ENCODE results near the gene DDX11. TPM values are rescaled to one million over a fixed set of nuclear protein-coding genes. Genes with fewer than 3 reads are reported as not detected.
"Not testable (repeated sequence)": the region's sequence is repeated elsewhere in the genome, so short reads cannot be mapped to it uniquely, and the experiment has no call there.

Gene DDX11
- total RNA-seq, 1 donor from 2014 or later, result 38.2 TPM

DNA sequence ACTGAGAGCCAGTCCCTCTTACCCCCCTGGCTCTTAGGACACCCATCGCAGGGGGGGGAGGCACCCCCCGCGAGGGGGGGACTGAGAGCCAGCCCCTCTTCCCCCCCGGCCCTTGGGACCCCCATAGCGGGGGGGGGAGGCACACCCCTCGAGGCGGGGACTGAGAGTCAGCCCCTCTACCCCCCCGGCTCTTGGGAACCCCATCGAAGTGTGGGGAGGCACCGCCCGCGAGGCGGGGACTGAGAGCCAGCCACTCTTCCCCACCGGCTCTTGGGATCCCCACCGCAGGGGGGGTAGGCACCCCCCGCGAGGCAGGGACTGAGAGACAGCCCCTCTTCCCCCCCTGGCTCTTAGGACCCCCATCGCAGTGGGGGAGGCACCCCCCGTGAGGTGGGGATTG lies 48.8 kb downstream of the DDX11 start:
- TF ChIP-seq CTCF (IDR thresholded peaks at IDR 0.05; ENCODE audit: insufficient read depth, low read length, poor library complexity, severe bottlenecking), result no peak
- no peak for DNase-seq (ENCODE audit: low read depth)
- Histone ChIP-seq H3K27me3 (ENCODE audit: control insufficient read depth, insufficient read depth, low read length) (peaks cover 32% of the 10 kb centered on the region), H3K36me3 (ENCODE audit: control insufficient read depth, insufficient read depth, low read length) (no peaks in the 10 kb centered on the region), H3K4me3 (ENCODE audit: low read depth, low read length) (no peak overlapping the region)

GRCh38 chr12:31124158-31124557 lies 50.5 kb downstream of the DDX11 start:
- not testable (repeated sequence) for H3K4me3 ChIP-seq (ENCODE audit: low read depth, low read length); DNase-seq (ENCODE audit: low read depth); H3K36me3 ChIP-seq (ENCODE audit: control insufficient read depth, insufficient read depth, low read length)
- peaks cover 16% of the 10 kb centered on the region for H3K27me3 ChIP-seq (ENCODE audit: control insufficient read depth, insufficient read depth, low read length)

DNA sequence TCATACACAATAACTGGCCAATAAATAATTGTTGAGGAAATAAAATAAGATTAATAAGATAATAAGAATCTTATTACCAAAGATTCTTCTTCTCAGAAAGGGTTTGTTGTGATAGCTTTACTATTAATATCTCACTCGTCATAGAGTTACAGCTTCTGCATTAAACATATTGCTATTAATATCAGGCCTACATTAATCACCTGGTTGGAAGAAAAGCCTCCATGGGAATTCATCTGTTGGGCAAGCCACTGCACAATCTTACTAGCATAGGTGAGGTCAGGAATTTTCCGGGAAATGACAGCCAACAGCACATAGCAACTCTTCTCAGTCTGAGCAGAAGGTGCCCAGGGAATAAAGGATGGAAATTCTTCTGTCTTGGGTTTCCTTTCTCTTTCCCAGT lies 51.5 kb downstream of the DDX11 start:
- H3K36me3 ChIP-seq (ENCODE audit: control insufficient read depth, insufficient read depth, low read length); H3K4me3 ChIP-seq (ENCODE audit: low read depth, low read length); DNase-seq (ENCODE audit: low read depth); H3K27me3 ChIP-seq (ENCODE audit: control insufficient read depth, insufficient read depth, low read length): not testable (repeated sequence)

- DNase-seq (ENCODE audit: low read depth); H3K36me3 ChIP-seq (ENCODE audit: control insufficient read depth, insufficient read depth, low read length); H3K4me3 ChIP-seq (ENCODE audit: low read depth, low read length); H3K27me3 ChIP-seq (ENCODE audit: control insufficient read depth, insufficient read depth, low read length): not testable (repeated sequence)
These were observed 53.7 kb downstream of the DDX11 start for GRCh38 chr12:31127209-31127848.

DNA sequence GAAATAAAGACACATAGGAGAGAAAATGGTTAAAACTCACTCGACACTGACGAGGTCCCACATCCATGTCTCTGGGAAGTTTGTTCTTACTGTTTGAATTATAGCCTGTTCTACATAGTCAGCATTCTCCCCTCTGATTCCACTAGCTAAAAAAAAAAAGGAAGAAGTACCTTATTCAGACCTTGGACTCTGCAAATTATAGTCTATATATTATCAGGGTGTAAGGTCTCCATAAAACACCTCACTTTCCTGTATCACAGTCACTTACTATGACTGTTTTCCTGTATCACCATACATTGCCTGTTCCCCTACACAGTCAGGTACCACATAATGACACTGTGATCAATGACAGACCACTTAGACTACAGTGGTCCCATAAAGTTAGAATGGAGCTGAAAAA lies 62.9 kb downstream of the DDX11 start:
- DNase-seq (ENCODE audit: low read depth); H3K4me3 ChIP-seq (ENCODE audit: low read depth, low read length); H3K27me3 ChIP-seq (ENCODE audit: control insufficient read depth, insufficient read depth, low read length); H3K36me3 ChIP-seq (ENCODE audit: control insufficient read depth, insufficient read depth, low read length): not testable (repeated sequence)

DNA sequence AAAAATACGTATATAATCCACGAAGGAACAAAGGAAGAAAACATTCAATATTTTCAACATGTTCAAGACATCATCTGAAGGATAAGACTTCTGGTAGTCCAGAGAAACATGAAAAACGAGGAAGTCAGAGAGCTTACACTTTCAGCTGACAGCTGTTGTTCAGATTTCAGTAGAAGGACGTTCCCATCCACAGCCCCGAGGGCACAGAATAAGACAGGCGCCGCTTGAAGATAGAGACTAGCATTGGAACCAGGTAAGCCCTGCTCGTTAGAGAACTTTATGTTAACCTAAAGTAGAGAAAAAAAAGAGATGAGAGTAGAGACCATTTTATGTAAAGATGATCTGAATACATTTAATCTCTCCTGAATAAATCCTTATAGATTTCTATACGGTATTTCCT lies 71.1 kb downstream of the DDX11 start:
- H3K4me3 ChIP-seq (ENCODE audit: low read depth, low read length); H3K36me3 ChIP-seq (ENCODE audit: control insufficient read depth, insufficient read depth, low read length); DNase-seq (ENCODE audit: low read depth); H3K27me3 ChIP-seq (ENCODE audit: control insufficient read depth, insufficient read depth, low read length): not testable (repeated sequence)

GRCh38 chr12:31145296-31145695 lies 71.6 kb downstream of the DDX11 start:
- not testable (repeated sequence) for H3K4me3 ChIP-seq (ENCODE audit: low read depth, low read length); DNase-seq (ENCODE audit: low read depth); H3K27me3 ChIP-seq (ENCODE audit: control insufficient read depth, insufficient read depth, low read length); H3K36me3 ChIP-seq (ENCODE audit: control insufficient read depth, insufficient read depth, low read length)

DNA sequence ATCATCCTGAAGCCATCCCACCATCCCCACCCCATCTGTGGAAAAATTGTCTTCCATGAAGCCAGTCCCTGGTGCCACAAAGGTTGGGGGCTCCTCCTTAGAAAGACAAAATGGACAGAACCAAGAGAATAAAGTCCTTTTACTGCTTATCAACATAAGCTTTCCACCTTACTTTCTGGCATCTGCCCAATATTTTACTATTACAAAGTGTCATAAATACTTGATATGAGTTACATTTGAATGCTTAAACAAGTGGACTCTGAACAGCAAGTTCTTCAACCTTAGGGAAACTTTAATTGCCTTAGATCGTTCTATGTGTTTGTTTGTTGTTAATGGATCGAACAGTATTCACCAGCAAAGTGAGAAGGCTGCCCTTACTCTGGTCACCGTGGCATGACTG lies 73.8 kb downstream of the DDX11 start:
- not testable (repeated sequence) for H3K4me3 ChIP-seq (ENCODE audit: low read depth, low read length); DNase-seq (ENCODE audit: low read depth); H3K27me3 ChIP-seq (ENCODE audit: control insufficient read depth, insufficient read depth, low read length); H3K36me3 ChIP-seq (ENCODE audit: control insufficient read depth, insufficient read depth, low read length)

- H3K4me3 ChIP-seq (ENCODE audit: low read depth, low read length); H3K27me3 ChIP-seq (ENCODE audit: control insufficient read depth, insufficient read depth, low read length); DNase-seq (ENCODE audit: low read depth); H3K36me3 ChIP-seq (ENCODE audit: control insufficient read depth, insufficient read depth, low read length): not testable (repeated sequence)
These were observed 77.1 kb downstream of the DDX11 start for GRCh38 chr12:31150766-31151165.

Other genes starting within 250 kb of the DDX11 start
- 4.7 and 5.2 TPM in 2 replicates for gene TSPAN11, start 147.1 kb upstream of the DDX11 start, total RNA-seq

Data from kidney epithelial cell (primary cell).